D341Med (cell line): ENCODE data around the gene BATF2.

Experiments used
- DNase-seq: peaks from one replicate; pipeline ENCODE4 v3.0.0; 2012; ENCODE audit warnings: low spot score

The BATF2 gene

DNA sequence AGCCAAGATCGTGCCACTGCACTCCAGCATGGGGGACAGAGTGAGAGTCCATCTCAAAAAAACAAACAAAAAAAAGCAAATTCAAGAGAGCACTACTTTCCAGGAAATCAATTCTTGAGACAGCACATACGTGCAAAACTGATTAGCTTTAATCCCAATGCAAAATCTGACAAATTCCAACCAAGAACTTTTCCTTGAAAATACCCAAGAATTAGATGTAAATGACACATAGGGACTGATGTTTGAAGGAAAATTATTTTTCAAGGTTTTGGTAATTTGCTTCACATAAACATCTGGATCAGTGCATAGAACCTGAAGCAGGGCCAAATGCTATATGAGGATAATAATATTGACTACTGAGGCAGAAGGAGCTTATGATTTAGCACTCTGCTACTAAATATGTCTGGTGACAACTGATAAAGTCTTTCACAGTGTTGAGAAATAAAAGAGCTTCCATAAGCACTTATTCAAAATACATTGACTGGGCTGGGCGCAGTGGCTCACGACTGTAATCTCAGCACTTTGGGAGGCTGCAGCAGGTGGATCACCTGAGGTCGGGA, 33.6 kb downstream of the BATF2 start:
- no peak for DNase-seq

DNA sequence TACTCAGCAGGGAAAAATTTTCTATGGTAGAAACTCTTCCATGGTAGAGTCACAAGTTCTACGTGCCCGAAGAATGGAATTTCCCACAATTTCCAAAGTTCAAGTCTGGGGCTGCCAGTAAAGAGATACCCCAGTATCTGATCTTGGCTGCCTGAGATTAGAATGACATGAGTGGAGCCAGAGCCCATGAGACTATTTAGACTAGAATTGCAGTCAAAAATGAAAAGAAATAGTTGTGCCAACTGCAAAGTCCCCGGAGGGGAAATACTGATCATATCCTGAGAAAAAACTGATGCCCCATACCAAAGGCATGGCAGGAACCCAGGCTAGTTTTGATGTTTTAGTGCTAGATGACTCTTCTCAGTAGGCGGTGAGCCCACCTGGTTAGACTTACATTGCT, 36.1 kb downstream of the BATF2 start:
- no peak for DNase-seq

DNA sequence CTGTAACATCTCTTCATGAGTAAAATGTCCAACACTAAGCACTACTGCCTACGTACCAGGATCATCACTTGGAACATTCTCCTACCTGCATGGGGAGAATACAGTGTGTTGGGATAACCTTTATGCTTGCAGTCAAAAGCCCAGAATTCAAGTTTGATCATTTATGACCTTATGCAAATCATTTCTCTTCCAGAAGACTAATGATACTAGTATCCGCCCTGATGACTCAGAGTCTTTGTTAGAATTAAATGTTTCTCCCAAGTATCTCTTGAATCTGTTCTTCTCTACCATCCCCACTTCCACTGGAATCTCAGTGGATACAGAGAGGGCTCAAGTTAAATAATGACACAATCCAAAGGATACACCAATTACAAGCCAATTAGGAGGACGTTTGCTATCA, 37.3 kb downstream of the BATF2 start:
- DNase-seq, result no peak

DNA sequence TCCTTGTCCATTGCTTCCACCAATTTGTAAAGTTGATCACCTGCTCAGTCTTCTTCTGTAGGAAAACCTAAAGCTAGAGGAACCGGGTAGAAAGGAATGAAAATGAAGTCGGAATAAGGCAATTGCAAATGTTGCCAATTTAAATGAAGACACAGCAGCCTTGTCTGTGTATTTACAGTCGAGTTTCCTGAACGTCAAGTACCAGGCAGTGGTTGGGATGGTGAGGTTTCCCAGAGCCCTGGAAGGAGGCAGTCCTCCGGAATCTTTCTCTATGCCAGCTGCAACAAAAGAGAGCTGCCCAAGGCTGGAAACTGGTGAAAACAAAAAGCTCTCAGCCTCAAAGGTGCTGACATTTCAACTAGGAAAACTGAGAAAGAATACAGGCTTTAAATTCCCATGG, 42.6 kb downstream of the BATF2 start:
- DNase-seq, result no peak

DNA sequence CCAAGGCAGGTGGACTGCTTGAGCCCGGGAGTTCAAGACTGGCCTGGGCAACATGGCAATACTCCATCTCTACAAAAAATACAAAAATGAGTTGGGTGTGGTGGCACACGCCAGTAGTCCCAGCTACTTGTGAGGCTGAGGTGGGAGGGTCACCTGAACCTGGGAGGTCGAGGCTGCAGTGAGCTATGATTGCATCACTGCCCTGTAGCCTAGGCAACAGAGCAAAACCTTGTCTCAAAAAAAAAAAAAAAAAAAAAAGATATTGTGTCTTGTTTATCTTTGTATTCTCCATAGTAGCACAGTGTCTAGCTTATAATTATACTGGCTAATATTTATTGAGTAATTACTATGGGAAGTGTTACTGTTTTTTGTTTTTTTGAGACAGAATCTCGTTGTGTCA, 45.2 kb downstream of the BATF2 start:
- no peak for DNase-seq

DNA sequence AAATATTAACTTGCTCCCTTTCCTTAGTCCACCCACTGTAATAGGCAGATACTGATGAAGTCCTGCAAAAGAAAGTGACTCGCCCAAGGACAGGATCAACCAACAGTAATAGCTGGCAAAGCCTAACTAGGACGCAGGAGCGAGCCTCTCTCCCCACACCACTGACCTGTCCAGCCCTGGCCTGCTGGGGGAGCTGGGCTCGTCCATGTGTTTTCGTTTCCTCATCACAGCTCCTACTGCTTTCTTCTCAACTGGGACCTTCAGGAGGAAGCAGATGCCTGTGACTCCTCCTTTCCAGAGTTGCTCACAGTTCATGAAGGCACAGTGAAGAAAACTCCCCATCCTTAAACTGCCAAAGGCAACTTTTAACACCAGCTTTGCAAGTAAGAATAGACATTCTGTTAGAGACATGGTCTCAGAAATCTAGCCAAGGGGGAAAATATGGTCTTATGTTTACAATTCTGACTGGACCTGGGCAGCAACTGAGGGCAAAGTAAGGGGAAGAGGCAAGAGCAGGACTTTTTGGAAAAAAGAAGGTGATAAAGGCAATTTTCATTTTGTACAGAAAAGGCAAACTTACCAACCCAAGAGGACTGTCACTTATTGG, 49.5 kb downstream of the BATF2 start:
- DNase-seq, result no peak
